HCEC 1CT (cell line): ENCODE data around the gene DNAJC18.

ENCODE experiments used
- DNase-seq: peaks from one replicate; pipeline ENCODE4 v3.0.0-alpha.2; 2017

DNAJC18 gene

GRCh38 chr5:139360384-139360783, 78.9 kb downstream of the DNAJC18 start:
- DNase-seq, result no peak
